Measurements from ENCODE around the gene FBXL7. TPM values are rescaled to one million over a fixed set of nuclear protein-coding genes. Genes with fewer than 3 reads are reported as not detected.

Gene FBXL7
- total RNA-seq, 4 donors from 2014 or later = 14.2 to 32.1 (median 24.9) TPM

DNA sequence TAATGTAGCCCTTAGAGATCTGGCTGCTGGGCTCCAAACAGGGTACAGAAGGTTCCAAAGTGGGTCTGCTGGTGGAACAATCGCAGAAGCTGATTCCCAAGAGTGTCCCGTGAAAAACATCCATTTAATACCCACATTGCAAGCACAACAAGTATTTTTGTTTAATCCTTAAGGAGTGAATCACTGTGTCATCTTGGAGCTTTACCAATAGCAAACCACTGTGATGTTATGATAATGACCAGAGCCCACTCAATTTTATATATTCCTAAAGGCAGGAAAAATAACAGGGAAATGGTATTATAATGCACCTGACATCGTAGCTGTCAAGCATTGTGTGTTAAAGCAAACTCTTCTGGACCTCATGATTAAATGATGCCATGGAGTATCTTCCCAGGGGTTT is 291.9 kb downstream of the FBXL7 start:
- Histone ChIP-seq H3K4me1 (peaks cover 0 to 45% (median 5%) of the 10 kb centered on the region in 3 donors), H3K27me3 (no peaks in the 10 kb centered on the region), H3K9me3 (no peaks in the 10 kb centered on the region), H3K36me3 (no peaks in the 10 kb centered on the region), H3K4me3 (no peak overlapping the region), H3K27ac (no peak overlapping the region)
- no peak for TF ChIP-seq POLR2AphosphoS5 (IDR thresholded peaks at IDR 0.05)
- TF ChIP-seq EP300 (IDR thresholded peaks at IDR 0.05) = no peak
- TF ChIP-seq POLR2A (IDR thresholded peaks at IDR 0.05) = no peak
- TF ChIP-seq, protein P1, sequence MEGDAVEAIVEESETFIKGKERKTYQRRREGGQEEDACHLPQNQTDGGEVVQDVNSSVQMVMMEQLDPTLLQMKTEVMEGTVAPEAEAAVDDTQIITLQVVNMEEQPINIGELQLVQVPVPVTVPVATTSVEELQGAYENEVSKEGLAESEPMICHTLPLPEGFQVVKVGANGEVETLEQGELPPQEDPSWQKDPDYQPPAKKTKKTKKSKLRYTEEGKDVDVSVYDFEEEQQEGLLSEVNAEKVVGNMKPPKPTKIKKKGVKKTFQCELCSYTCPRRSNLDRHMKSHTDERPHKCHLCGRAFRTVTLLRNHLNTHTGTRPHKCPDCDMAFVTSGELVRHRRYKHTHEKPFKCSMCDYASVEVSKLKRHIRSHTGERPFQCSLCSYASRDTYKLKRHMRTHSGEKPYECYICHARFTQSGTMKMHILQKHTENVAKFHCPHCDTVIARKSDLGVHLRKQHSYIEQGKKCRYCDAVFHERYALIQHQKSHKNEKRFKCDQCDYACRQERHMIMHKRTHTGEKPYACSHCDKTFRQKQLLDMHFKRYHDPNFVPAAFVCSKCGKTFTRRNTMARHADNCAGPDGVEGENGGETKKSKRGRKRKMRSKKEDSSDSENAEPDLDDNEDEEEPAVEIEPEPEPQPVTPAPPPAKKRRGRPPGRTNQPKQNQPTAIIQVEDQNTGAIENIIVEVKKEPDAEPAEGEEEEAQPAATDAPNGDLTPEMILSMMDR (IDR thresholded peaks at IDR 0.05) = no peak
- ATAC-seq = no peak
- 70 to 85% methylated on average over 2 to 3 of the region's 3 CpGs for WGBS, 2 donors (ENCODE audit: low coverage in 1 of 2)

DNA sequence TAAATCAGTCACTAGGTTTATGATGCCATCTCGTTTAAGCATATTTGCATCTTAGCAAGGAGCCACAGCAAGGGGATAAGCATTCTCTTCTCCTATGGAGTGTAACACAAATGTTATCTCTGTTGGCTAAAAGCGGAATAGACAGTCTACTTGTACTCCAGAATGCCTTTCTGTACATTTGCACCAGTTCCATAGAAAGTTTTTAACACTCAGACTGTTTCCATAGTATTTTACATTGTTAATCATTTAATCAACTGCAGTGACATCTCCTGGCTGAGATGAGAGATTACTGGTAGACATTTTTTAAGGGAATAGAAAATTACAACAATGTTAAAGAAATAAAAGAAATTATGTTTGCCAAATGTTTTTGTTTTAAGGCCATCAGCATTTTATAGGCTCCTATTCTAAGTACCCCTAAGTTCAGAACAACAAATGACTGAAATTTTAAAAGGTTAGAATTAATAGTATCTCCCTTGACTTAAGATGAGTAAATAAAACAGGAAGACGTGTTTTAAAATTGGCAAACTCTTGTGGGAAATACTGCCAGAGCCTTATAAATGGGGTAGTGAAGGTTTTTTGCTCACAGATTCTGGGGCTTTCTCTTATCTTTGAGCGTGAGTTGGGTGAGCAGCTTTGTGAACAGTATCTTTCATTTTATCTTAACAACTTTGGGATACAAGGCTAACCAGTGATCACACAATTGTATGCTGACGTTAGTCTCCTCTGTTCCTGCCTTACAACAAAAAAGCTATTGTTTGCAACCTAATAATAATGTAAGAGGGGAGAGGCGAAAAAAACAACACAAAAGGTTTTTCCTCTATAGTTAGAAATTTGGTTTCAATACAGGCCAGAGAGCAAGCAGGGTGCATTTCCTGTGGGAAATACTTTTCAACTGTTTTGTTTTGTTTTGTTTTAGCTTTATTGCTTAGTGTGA is 294.3 kb downstream of the FBXL7 start:
- no peak overlapping the region for H3K27ac ChIP-seq

GRCh38 chr5:15796096-15796495 is 296.1 kb downstream of the FBXL7 start:
- no peaks in the 10 kb centered on the region for H3K27me3 ChIP-seq
- H3K27ac ChIP-seq = no peak overlapping the region
- TF ChIP-seq POLR2A (IDR thresholded peaks at IDR 0.05) (no peak), EP300 (IDR thresholded peaks at IDR 0.05) (no peak), POLR2AphosphoS5 (IDR thresholded peaks at IDR 0.05) (no peak)
- TF ChIP-seq, protein P1 (IDR thresholded peaks at IDR 0.05) = no peak
- H3K36me3 ChIP-seq = no peaks in the 10 kb centered on the region
- H3K4me1 ChIP-seq = peaks cover 0 to 45% (median 5%) of the 10 kb centered on the region in 3 donors
- H3K4me3 ChIP-seq = no peak overlapping the region
- no peaks in the 10 kb centered on the region for H3K9me3 ChIP-seq
- WGBS, 2 donors (ENCODE audit: low coverage in 1 of 2) = 43 to 61% methylated on average over 2 of the region's 2 CpGs
- no peak for ATAC-seq

More for the DNA sequence above, 294.3 kb downstream of the FBXL7 start:
- no peaks in the 10 kb centered on the region for H3K36me3 ChIP-seq
- TF ChIP-seq POLR2A (IDR thresholded peaks at IDR 0.05) (no peak), POLR2AphosphoS5 (IDR thresholded peaks at IDR 0.05) (no peak), EP300 (IDR thresholded peaks at IDR 0.05) (no peak)
- TF ChIP-seq, protein P1 (IDR thresholded peaks at IDR 0.05) = no peak
- no peak for ATAC-seq
- no peak overlapping the region for H3K4me3 ChIP-seq
- WGBS, 2 donors (ENCODE audit: low coverage in 1 of 2) = 35 to 44% methylated on average over 6 of the region's 6 CpGs
- H3K9me3 ChIP-seq = no peaks in the 10 kb centered on the region
- H3K27me3 ChIP-seq = no peaks in the 10 kb centered on the region
- peaks cover 0 to 56% (median 5%) of the 10 kb centered on the region in 3 donors for H3K4me1 ChIP-seq

GRCh38 chr5:15796557-15796956 is 296.6 kb downstream of the FBXL7 start:
- TF ChIP-seq POLR2AphosphoS5 (IDR thresholded peaks at IDR 0.05) (no peak), EP300 (IDR thresholded peaks at IDR 0.05) (no peak), POLR2A (IDR thresholded peaks at IDR 0.05) (no peak)
- TF ChIP-seq, protein P1 (IDR thresholded peaks at IDR 0.05) = no peak
- H3K4me1 ChIP-seq = peaks cover 0 to 40% (median 2%) of the 10 kb centered on the region in 3 donors
- no peak overlapping the region for H3K27ac ChIP-seq
- H3K27me3 ChIP-seq = no peaks in the 10 kb centered on the region
- ATAC-seq = no peak
- H3K36me3 ChIP-seq = no peaks in the 10 kb centered on the region
- H3K4me3 ChIP-seq = no peak overlapping the region
- H3K9me3 ChIP-seq = no peaks in the 10 kb centered on the region
- 87 to 96% methylated on average over 6 of the region's 6 CpGs for WGBS, 2 donors (ENCODE audit: low coverage in 1 of 2)

DNA sequence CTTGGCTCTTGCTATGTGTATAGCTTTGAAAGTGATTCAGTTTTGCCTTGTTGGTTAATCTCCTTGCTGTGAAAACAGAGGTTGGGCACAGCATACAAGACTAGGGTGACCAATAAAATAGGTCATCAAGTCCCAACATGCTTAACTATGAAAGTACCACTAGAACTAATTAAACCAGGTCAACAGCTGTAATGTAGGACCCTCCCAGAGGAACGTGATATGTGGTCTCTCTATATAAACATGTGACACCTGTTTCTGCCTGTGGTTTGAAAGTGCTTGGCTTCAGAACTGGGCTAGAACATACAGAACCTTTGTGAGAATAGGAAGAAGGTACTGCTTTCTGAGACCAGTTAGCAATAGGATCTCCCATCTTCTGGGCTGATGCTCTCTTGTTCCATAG is 297.1 kb downstream of the FBXL7 start:
- no peaks in the 10 kb centered on the region for H3K27me3 ChIP-seq
- H3K36me3 ChIP-seq = no peaks in the 10 kb centered on the region
- H3K4me1 ChIP-seq = peaks cover 0 to 36% (median 0%) of the 10 kb centered on the region in 3 donors
- H3K27ac ChIP-seq = no peak overlapping the region
- no peak for ATAC-seq
- TF ChIP-seq, protein P1 (IDR thresholded peaks at IDR 0.05) = no peak
- TF ChIP-seq EP300 (IDR thresholded peaks at IDR 0.05) (no peak), POLR2A (IDR thresholded peaks at IDR 0.05) (no peak)
- H3K4me3 ChIP-seq = no peak overlapping the region
- WGBS, 2 donors (ENCODE audit: low coverage in 1 of 2) = 57 to 86% methylated on average over 1 of the region's 1 CpG
- H3K9me3 ChIP-seq = no peaks in the 10 kb centered on the region
